Measurements from ENCODE around the gene ZNF497. TPM values are rescaled to one million over a fixed set of nuclear protein-coding genes. Genes with fewer than 3 reads are reported as not detected.

Gene ZNF497
- total RNA-seq, 2 experiments from 2014 or later = 0.98 to 1.4 TPM

DNA sequence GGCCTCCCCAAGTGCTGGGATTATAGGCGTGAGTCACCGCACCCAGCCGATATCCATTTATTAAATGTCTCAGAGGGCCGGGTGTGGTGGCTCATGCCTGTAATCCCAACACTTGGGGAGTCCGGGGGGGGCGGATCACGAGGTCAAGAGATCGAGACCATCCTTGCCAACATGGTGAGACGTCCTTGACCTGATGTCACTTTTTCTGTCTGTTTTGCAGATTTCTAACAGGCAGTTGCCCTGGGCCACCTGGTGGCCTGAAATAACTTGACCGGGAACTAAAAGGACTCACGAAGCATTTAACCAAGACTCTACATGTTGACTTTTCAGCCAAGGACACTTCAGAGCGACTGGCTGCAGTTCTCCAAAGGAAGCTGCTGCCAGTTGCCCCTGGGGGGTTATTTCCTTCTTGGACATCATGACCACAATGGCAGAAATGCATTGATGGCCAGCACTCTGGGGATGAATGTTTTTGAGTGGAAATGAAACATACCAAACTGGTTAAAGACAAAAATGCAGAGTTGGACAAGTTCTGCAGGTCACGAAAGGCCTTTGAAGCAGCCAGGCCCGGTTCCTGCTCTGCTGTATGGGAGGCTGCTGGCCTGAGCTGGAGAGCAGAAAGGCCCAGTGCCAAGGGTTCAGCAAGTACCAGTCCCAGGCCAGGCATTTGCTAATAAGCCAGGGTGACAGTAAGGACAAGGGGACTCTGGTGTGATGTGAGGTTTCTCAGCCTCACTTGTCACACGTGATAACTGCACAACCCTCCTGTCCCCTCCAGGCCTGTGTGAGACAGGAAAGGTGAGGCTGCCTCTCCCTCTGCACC is 10.0 kb upstream of the ZNF497 start:
- Mint-ChIP-seq H3K9me3 (no peaks in the 10 kb centered on the region), H3K36me3 (ENCODE audit: low read depth) (no peaks in the 10 kb centered on the region), H3K27me3 (no peaks in the 10 kb centered on the region), H3K4me1 (no peaks in the 10 kb centered on the region), H3K27ac (no peak overlapping the region), H3K4me3 (no peak overlapping the region)
- DNase-seq = no peak
- POLR2A ChIA-PET = no interaction called here
- CTCF ChIA-PET = interaction anchor here (0.9 to 1.8 kb wide), 3 partner anchors 9 to 147 kb away, joined by 3 to 7 read pairs (median 3); partner anchors contain the start of genes ZBTB45 and ZNF497

DNA sequence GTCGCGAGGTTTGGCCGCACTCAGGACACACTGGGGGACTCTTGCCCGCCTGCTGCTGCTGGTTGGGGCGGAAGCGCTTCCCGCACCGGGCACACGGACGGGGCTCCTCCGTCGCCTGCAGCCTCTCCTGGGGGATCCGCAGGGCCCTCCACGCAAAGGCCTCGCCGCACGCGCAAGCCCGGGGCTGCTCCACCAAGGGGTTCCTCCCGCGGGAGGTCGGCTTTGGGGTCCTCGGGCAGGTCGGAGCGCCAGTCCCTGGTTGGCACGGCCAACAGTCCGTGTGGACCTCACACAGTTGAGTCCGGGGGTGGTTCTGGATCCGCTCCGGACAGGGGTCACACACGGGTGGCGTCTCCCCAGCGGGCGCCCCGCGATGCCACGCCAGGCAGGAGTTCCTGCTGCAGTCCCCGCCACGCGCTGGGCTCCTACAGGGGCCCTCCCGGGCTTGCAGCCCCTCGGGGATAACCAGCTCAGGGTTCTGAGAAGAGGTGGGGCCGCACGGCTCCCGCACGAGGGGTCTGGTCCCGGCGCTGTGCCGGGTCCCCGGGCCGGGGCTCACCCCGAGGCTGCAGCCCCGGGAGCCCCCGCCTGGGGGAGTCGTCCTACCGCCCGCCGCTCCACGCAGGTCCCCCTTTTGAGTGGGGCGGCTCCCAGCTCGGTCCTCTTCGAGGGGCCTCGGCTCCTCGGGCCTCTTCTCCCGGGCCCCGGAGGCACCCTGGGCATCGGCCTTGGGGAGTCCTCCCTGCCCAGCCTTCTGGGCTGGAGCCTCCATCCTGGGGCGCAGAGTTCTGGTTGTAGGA is 6.2 kb upstream of the ZNF497 start:
- CTCF ChIA-PET = no interaction called here
- H3K27me3 Mint-ChIP-seq = no peaks in the 10 kb centered on the region
- POLR2A ChIA-PET = no interaction called here
- no peak overlapping the region for H3K4me3 Mint-ChIP-seq
- H3K4me1 Mint-ChIP-seq = peaks cover 2% of the 10 kb centered on the region
- no peaks in the 10 kb centered on the region for H3K9me3 Mint-ChIP-seq
- DNase-seq = no peak
- H3K27ac Mint-ChIP-seq = no peak overlapping the region
- H3K36me3 Mint-ChIP-seq (ENCODE audit: low read depth) = no peaks in the 10 kb centered on the region

DNA sequence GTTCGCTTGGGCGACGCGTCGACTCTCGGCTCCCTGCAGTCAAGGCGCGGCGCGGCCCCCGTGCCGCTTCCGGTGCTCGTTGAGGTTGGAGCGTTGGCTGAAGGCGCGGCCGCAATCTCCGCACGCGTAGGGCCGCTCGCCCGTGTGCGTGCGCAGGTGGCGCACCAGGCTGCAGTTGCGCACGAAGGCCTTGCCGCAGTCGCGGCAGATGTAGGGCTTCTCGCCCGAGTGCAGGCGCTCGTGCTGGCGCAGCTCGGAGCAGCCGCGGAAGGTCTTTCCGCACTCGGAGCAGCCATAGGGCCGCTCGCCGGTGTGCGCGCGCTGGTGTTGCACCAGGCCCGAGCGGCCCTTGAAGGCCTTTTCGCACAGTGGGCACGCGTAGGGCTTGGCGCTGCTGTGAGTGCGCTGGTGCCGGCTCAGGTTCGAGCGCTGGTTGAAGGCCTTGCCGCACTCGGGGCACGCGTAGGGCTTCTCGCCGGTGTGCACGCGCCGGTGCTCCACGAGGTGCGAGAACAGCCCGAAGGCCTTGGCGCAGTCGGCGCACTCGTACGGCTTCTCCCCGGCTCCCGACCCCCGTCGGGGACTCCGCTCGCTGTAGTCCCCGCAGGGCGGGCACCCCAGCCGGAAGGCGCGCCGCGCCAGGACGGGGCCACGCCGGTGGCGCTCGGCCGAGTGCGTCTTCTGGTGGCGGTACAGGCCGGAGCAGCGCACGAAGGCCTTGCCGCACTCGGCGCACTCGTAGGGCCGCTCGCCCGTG is 5.3 kb upstream of the ZNF497 start:
- CTCF ChIA-PET = no interaction called here

DNA sequence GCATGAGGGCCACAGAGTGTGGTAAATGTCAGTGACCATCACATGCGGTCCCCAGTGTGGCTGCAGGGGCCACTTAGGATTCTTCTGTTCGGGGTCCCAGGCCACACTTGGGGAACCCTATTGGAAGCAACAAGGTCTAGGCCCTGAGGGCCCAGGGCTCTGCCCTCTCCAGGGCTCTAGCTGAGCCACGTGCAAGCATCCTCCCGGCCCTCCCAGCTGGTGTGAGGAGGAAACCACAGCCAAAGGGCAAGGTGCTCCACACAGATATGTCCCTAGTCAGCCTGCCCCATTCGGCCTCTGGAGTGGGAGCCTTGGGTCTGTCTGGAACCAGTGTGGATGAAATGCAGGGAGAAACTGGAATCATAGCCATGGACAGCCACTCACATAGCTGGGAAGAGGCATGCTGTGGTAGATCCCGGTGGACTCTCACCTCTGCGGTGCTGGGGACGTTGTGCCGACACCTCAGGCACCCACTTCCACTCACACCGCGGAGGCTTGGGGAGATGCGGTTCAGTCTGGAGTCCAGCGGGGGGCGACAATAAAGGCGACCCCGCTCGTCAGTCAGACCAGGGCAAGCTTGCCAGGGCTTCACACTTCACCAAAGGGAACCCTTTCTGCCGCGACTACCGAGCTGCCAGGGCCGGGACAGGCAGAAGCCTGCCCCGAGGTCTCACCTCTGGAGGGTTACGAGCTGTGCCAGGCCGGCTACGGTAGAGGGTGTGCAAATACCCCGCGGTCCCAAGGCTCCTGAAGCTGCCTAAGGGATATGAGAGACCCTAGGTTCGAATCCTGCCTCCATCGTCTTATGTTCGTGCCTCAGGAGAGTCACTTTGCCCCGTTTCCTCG is 4.3 kb upstream of the ZNF497 start:
- Mint-ChIP-seq H3K4me3 (no peak overlapping the region), H3K36me3 (ENCODE audit: low read depth) (peaks cover under 1% of the 10 kb centered on the region), H3K27ac (no peak overlapping the region), H3K4me1 (peaks cover 11% of the 10 kb centered on the region), H3K9me3 (no peaks in the 10 kb centered on the region), H3K27me3 (no peaks in the 10 kb centered on the region)
- ChIA-PET POLR2A (no interaction called here), CTCF (interaction anchor here (0.6 kb wide), 2 partner anchors 181 to 221 kb away, joined by 4 to 5 read pairs; no protein-coding TSS in a partner anchor)
- DNase-seq = no peak

More for the DNA sequence above, 5.3 kb upstream of the ZNF497 start:
- no peak overlapping the region for H3K27ac Mint-ChIP-seq
- H3K9me3 Mint-ChIP-seq = no peaks in the 10 kb centered on the region
- H3K36me3 Mint-ChIP-seq (ENCODE audit: low read depth) = no peaks in the 10 kb centered on the region
- H3K4me3 Mint-ChIP-seq = no peak overlapping the region
- POLR2A ChIA-PET = no interaction called here
- no peak for DNase-seq
- H3K27me3 Mint-ChIP-seq = no peaks in the 10 kb centered on the region
- peaks cover 4% of the 10 kb centered on the region for H3K4me1 Mint-ChIP-seq

DNA sequence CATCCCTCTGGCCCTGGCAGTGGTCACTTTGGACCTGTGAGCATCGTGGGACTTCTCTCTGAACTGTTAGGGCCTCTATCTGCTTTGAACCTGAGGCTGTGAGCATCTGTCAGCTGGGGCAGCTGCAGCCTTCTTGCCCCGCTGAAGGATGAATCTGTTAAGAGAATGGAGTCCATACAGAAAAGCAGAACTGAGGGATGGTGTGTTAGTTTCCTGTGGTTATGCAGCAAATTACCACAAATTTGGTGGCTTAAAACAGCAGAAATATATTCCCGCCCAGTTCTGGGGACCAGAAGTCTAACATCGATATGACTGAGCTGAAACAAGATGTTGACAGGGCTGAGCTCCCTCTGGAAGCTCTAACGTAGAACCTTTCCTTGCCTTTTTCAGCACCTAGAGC is 1.6 kb upstream of the ZNF497 start:
- Mint-ChIP-seq H3K27me3 (no peaks in the 10 kb centered on the region), H3K36me3 (ENCODE audit: low read depth) (peaks cover 2% of the 10 kb centered on the region), H3K27ac (no peak overlapping the region), H3K4me1 (peaks cover 13% of the 10 kb centered on the region), H3K4me3 (no peak overlapping the region), H3K9me3 (no peaks in the 10 kb centered on the region)
- DNase-seq = no peak
- ChIA-PET POLR2A (no interaction called here), CTCF (interaction anchor here (0.9 to 2.1 kb wide), 4 partner anchors 14 to 44 kb away, joined by 3 to 7 read pairs (median 3); partner anchors contain the start of gene ZNF584)

DNA sequence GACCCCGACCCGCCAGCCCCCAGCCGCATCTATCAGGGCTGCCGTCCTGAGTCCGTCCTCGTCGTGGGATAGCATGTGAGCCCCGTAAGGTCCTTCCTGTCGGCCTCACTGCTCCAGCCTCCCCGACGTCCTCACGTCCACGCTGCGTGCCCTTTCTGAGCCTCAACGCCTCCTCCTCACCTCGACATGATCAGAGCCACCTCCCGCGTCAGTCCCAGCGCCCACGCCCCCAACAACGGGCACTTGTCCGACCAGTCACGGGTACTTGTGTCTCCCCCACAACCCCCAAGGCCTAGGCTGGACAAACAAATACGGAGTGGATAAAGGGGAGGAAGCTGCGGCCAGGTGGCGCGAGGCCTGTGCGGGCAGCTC is 665 bp downstream of the ZNF497 start:
- Mint-ChIP-seq H3K36me3 (ENCODE audit: low read depth) (peaks cover 4% of the 10 kb centered on the region), H3K9me3 (no peaks in the 10 kb centered on the region), H3K27ac (peak overlapping the region; percentile 87), H3K27me3 (no peaks in the 10 kb centered on the region), H3K4me3 (peak overlapping the region; percentile 87), H3K4me1 (peaks cover 16% of the 10 kb centered on the region)
- peak; percentile 33 for DNase-seq
- ChIA-PET POLR2A (no interaction called here), CTCF (interaction anchor here (1.0 to 1.6 kb wide), 3 partner anchors 15 to 152 kb away, joined by 3 to 5 read pairs (median 3); no protein-coding TSS in a partner anchor)

DNA sequence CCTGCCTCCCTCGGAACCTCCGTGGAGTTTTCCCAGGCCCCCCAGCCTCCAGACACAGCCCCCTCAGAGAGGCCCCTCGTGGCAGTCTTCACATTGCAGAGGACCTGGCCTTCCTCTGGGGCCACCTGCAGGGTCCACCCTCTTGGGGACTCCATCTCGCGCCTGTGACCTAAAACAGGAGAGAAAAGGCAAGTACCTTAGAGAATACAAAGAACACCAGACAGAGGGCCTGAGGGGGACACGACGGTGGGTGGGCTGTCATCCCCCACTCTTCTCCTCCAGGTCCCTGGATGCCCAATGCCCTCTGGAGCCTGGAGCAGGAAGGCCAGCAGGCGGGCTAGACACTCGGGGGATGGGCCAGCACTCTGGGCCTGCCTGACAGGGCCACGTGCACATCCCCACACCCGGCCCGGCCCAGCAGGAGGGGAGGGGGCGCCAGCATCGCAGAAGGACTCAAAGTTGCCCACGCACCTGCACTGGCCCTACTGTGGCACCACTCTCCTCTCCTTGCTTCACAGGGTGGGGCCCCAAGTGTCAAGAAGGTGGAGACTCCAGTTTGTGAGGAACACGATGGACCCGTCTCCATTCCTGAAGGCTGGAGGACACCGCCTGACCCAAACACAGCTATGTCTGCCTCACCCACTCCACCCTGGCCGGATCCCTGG is 4.9 kb downstream of the ZNF497 start:
- Mint-ChIP-seq H3K27ac (no peak overlapping the region), H3K4me1 (peaks cover 28% of the 10 kb centered on the region), H3K4me3 (no peak overlapping the region), H3K9me3 (no peaks in the 10 kb centered on the region), H3K36me3 (ENCODE audit: low read depth) (peaks cover 11% of the 10 kb centered on the region), H3K27me3 (no peaks in the 10 kb centered on the region)
- POLR2A ChIA-PET = interaction anchor here (0.6 kb wide), 1 partner anchor 126 kb away, joined by 3 read pairs; no protein-coding TSS in a partner anchor
- DNase-seq = no peak
- CTCF ChIA-PET = no interaction called here

DNA sequence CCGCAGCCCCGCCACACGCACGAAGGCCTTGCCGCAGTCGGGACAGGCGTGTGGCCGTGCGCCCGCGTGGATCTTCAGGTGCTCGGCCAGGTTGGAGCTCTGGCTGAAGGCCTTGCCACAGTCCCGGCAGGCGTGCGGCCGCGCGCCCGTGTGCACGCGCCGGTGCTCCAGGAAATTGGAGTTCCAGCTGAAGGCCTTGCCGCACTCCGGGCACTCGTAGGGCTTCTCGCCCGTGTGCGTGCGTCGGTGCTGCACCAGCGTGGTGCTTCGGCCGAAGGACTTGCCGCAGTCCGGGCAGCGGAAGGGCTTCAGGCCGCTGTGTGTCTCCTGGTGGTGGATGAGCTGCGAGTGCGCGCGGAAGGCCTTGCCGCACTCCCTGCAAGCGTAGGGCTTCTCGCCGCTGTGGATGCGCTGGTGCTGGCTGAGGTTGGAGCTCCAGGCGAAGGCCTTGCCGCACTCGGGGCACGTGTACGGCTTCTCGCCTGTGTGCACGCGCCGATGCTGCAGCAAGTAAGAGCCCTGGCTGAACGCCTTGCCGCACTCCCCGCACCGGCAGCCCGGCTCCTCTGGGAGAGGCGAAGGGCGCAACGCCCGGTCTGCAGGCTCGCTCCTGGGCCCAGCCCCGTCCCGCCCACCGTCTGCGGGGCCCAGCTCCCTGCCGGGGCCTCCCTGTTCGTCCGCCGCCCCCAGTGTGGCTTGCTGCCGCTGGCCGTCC is 5.6 kb downstream of the ZNF497 start:
- ChIA-PET CTCF (interaction anchor here (1.2 kb wide), 1 partner anchor 163 kb away, joined by 3 read pairs; the partner anchor contains the start of gene ZBTB45), POLR2A (interaction anchor here (0.6 kb wide), 1 partner anchor 126 kb away, joined by 3 read pairs; no protein-coding TSS in a partner anchor)
- Mint-ChIP-seq H3K36me3 (ENCODE audit: low read depth) (peaks cover 14% of the 10 kb centered on the region), H3K9me3 (no peaks in the 10 kb centered on the region), H3K27ac (peak overlapping the region; percentile 25), H3K4me1 (peaks cover 25% of the 10 kb centered on the region), H3K4me3 (no peak overlapping the region), H3K27me3 (no peaks in the 10 kb centered on the region)
- DNase-seq = no peak

DNA sequence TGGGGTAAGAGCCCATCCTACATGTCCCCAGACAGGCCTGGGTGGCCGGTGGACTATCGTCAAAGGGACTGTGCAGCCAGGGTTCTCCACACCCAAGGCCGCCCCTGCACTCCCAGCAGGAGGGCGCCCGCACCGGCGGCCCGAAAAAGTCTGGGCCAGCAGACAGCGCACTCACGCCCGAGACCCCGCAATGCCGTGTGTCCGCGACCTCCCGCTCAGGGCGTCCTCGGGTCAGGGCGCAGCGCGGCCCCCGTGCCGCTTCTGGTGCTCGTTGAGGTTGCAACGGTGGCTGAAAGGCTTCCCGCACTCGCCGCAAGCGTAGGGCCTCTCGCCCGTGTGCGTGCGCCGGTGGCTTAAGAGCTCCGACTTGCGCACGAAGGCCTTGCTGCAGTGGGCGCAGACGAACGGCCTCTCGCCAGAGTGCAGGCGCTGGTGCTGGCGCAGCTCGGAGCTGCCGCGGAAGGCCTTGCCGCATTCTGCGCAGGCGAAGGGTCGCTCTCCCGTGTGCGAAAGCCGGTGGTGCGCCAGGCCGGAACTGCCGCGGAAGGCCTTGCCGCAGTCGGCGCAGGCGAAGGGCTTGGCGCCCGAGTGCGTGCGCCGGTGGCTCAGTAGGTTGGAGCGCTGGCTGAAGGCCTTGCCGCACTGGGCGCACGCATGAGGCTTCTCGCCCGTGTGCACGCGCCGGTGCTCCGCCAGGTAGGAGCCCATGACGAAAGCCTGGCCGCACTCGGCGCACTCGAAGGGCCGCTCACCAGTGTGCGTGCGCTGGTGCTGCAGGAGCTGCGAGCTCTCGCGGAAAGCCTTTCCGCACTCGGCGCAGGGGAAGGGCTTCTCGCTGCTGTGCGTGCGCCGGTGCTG is 6.4 kb downstream of the ZNF497 start:
- peak overlapping the region; percentile 25 for H3K27ac Mint-ChIP-seq
- H3K4me3 Mint-ChIP-seq = peak overlapping the region; percentile 32
- peaks cover 22% of the 10 kb centered on the region for H3K4me1 Mint-ChIP-seq
- DNase-seq = peak; percentile 41
- H3K9me3 Mint-ChIP-seq = no peaks in the 10 kb centered on the region
- peaks cover 13% of the 10 kb centered on the region for H3K36me3 Mint-ChIP-seq (ENCODE audit: low read depth)
- CTCF ChIA-PET = interaction anchor here (1.1 to 1.2 kb wide), 2 partner anchors 17 to 164 kb away, joined by 3 read pairs; partner anchors contain the start of gene ZBTB45
- POLR2A ChIA-PET = interaction anchor here (0.5 to 0.7 kb wide), 2 partner anchors 8 to 58 kb away, joined by 3 read pairs; no protein-coding TSS in a partner anchor
- H3K27me3 Mint-ChIP-seq = no peaks in the 10 kb centered on the region

DNA sequence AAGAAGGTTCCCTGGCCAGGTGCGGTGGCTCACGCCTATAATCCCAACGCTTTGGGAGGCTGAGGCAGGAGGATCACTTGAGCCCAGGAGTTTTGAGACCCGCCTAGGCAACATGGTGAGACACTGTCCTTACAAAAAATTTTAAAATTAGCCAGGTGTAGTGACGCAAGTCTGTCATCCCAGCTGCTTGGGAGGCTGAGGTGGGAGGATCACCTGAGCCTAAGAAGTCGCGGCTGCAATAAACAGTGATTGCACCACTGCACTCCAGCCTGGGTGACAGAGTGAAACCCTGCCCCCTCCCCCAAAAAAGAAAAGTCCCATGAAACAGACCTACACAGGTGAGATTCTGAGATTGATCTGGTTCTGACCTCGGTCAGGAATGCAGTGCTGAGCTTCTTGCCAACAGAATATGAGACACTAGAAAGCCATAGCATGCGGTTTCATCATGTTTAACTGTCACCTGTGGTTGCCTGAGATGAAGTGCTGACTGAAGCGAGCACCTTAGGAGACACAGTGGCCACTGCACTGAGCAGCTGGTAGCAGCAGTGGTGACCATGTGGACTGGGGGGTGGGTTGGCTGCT is 7.2 kb downstream of the ZNF497 start:
- POLR2A ChIA-PET = interaction anchor here (0.7 kb wide), 1 partner anchor 58 kb away, joined by 3 read pairs; no protein-coding TSS in a partner anchor
- no peak overlapping the region for H3K4me3 Mint-ChIP-seq
- no peaks in the 10 kb centered on the region for H3K9me3 Mint-ChIP-seq
- CTCF ChIA-PET = interaction anchor here (1.1 kb wide), 1 partner anchor 18 kb away, joined by 3 read pairs; no protein-coding TSS in a partner anchor
- peaks cover 18% of the 10 kb centered on the region for H3K36me3 Mint-ChIP-seq (ENCODE audit: low read depth)
- peaks cover 24% of the 10 kb centered on the region for H3K4me1 Mint-ChIP-seq
- no peak for DNase-seq
- H3K27me3 Mint-ChIP-seq = no peaks in the 10 kb centered on the region
- H3K27ac Mint-ChIP-seq = peak overlapping the region; percentile 41
